NOMO-1 treated with DMSO at 0.1 percent for 48 hours (cell line): ENCODE measurements around the gene OTUB2.

ENCODE experiments used
- DNase-seq: peaks from one replicate; lab custom pipeline; 2025; ENCODE audit not compliant: unreplicated experiment; lab: John Stamatoyannopoulos, UW

The OTUB2 gene

GRCh38 chr14:94040247-94040646 is 14.1 kb downstream of the OTUB2 start:
- no peak for DNase-seq

GRCh38 chr14:94040796-94041195 is 14.7 kb downstream of the OTUB2 start:
- no peak for DNase-seq

GRCh38 chr14:94041551-94042346 is 15.6 kb downstream of the OTUB2 start:
- DNase-seq = no peak

- DNase-seq = no peak
Observed at GRCh38 chr14:94042433-94043091, 16.4 kb downstream of the OTUB2 start.

GRCh38 chr14:94043111-94043755 is 17.1 kb downstream of the OTUB2 start:
- no peak for DNase-seq

GRCh38 chr14:94043756-94044475 is 17.8 kb downstream of the OTUB2 start:
- DNase-seq = no peak

- DNase-seq = no peak
Observed at GRCh38 chr14:94044476-94045091, 18.4 kb downstream of the OTUB2 start.

GRCh38 chr14:94045101-94045500 is 19.0 kb downstream of the OTUB2 start:
- no peak for DNase-seq

GRCh38 chr14:94045563-94046345 is 19.6 kb downstream of the OTUB2 start:
- DNase-seq = no peak

GRCh38 chr14:94046696-94047250 is 20.6 kb downstream of the OTUB2 start:
- no peak for DNase-seq

- no peak for DNase-seq
Observed at GRCh38 chr14:94047581-94047980, 21.4 kb downstream of the OTUB2 start.

GRCh38 chr14:94048691-94049624 is 22.8 kb downstream of the OTUB2 start:
- no peak for DNase-seq

GRCh38 chr14:94049625-94050023 is 23.5 kb downstream of the OTUB2 start:
- DNase-seq = no peak

GRCh38 chr14:94050231-94050880 is 24.2 kb downstream of the OTUB2 start:
- DNase-seq = no peak

- no peak for DNase-seq
Observed at GRCh38 chr14:94051115-94051514, 25.0 kb downstream of the OTUB2 start.

- no peak for DNase-seq
Observed at GRCh38 chr14:94051779-94052178, 25.6 kb downstream of the OTUB2 start.

- no peak for DNase-seq
Observed at GRCh38 chr14:94052199-94052598, 26.1 kb downstream of the OTUB2 start.

GRCh38 chr14:94052662-94053061 is 26.5 kb downstream of the OTUB2 start:
- no peak for DNase-seq
